Amniotic stem cell (primary cell): Measurements from ENCODE around the gene ENAH.

Experiments
- DNase-seq: peaks from one replicate; lab custom pipeline; 2025; lab: John Stamatoyannopoulos, UW

The ENAH gene

DNA sequence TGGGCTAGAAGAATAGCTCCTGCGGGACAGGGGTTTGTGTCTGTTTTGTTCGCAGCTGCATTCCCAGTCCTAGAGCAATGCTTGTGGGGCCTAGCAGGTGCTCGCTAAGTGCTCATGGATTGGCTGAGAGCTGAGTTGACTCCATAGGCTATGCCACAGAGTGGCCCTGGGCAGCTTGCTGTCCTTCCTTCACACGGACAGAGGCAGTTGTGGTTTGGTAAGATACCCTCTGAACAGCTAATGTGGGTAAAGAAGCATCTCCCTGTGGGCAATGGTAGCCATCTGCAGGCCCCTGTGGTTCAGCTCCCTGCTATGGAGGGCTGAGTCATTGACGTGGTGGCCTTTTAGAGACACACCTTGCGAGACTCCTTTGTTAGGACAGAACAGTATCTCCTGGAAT lies 201.6 kb downstream of the ENAH start:
- DNase-seq, result no peak

DNA sequence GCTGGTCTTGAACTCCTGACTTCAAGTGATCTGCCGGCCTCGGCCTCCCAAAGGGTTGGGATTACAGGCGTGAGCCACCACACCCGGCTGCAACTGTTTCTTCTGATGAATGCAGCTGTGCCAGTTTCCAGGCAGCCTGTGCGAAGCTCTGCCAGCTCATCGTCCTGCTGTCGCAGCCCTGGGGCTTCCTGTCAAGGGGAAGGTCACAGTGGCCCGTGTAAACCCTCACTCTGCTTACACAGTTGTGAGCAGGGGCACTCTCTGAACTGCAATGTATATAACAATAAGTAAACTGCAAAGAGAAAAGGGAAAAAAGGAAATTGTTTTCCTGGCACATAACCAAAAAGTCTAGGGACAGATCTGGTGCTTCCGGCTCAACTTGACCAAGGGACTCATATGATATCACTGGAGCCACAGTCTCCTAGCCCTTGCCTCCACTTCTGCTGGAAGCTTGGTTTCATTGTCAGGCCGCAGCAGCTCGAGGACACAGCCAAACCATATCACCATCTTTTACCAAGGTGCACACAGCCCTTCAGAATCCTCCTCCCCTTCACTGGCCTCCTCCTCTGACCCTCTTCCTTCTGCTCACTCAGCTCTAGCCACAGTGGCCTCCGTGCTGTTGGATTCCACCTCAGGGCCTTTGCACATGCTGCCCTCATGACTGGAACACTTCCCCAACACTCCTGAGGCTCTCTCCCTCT lies 202.3 kb downstream of the ENAH start:
- no peak for DNase-seq

DNA sequence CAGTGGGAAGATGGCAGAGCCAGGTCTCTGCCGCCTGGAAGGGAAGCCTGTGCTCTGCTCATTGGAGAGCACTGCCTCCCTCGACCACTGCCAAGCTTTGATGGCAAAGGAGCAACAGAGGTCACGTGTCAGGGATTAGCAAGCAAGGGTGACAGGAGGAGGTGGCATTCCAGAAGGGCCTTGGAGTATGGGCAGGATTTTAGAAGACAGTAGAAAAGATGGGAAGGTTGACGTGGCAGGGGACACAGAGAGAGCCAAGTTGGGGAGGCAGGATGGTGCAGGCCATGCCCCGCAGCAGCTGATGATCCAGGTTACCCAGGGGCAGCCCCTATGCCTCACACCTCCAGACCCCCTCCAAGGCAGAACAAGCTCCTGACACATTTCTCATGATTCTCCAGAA lies 203.1 kb downstream of the ENAH start:
- no peak for DNase-seq

DNA sequence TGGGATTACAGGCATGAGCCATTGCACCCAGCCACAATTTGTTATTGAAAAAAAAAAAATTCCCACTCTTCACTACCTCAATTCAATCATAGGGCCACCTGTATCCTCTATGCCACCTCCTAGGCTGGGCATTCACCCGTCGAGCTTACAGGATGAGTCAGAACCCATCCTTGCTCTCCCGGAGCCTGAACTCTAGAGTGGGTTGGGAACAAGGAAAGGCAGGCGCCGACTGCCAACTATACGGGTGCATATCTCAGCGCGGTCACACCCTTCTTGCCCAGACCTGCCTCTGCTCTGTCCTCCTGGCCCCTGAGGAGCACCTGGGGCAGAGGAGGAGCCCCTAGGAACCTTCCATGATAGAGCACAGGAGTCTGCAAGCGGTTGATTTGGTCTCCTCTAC lies 203.7 kb downstream of the ENAH start:
- no peak for DNase-seq

DNA sequence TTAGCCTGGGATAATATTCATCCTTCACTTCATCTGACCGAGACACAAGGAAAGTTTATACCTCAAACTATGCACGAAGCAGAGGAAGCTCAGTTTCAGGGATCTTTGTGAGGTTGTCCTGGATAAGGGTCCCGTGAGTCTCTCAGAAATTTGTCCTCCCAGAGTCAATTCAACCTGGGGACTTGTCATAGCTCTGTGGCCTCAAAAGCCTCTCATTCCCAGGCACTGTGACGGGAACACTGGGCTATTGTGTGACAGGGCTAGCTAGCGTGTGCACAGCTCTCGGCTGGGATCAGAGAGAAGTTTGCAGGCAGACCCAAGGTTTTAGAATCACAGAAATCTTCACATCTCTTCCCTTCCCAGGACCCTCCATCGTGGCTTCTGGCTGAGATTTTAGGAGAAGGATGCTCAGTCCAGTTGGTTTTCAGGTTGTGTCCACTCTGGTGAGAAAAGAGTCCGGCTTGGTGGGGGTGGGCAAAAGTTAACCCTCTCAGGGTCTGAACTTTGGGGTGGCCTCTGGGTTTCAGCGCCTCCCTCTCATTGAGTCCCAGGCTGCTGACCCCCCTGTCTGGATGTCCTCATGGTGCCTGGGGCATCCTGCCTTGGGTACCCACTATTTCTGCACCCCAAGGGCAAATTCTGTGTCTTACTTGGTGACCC lies 204.6 kb downstream of the ENAH start:
- no peak for DNase-seq

DNA sequence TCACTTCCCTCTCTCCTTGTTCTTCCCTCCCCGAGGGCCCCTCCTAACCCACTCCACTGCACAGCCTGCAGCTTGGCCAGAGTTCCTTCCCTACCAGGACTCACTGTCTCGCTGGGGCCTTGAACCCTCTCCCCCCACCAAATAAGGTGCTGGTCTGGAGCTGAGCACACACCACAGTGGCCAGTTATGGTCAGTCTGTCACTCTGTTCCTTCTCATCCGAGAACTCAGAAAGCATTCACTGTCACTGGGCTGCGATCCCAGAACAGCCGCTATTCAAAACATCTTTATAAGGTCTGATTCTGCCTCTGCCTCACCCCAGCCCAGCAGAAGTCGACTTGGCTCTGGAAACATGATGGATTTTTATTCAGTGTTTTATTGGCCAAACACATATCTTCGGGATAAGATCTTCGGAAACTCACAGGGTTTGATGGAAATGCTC lies 205.3 kb downstream of the ENAH start:
- DNase-seq, result no peak

DNA sequence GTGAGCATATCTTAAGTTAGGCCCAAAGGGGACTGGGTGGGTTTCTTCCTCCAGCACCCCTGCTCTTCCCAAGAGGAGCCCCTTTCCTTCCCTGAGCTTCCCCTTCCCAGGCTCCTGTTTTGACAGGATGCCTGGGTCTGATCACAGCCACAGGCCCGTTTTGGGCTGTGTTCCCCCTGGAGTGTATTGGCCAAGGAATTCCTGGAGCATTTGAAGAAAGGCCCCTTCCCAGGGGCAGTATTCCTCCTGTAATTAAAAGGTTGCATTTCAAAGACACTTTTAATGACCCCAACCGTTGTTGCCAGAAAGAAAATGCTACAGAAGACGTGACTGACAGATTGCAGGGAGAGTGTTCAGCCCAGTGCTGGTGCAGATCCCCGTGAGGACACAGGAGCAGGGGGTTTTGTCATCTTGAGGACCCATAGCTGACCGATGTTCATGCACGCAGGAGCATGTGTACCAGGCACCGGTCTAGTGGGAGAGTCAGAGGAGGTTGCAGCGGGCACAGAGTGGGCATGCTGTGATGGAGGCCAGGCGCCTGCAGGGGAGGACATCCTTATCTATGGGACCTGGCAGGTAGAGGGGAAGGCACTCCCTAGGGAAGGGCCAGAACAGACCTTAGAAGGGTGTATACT lies 205.8 kb downstream of the ENAH start:
- no peak for DNase-seq

DNA sequence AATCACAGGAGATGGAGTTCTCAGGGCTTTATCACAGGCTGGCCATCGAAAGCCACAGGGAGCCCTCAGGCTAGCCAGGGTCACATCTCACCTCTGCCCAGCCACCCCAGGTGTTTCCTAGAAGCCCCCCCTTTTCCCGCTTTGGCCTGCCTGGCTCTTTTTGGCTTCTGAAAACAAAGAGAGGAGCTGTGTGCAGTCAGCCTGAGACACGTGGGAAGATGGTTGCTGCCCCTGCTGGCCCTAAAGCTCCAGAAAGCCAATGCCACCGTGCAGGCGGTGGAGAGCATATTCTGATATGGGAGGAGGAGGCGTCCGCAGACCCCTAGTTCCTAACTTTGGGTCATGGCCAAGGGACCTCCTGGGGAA lies 206.3 kb downstream of the ENAH start:
- no peak for DNase-seq

DNA sequence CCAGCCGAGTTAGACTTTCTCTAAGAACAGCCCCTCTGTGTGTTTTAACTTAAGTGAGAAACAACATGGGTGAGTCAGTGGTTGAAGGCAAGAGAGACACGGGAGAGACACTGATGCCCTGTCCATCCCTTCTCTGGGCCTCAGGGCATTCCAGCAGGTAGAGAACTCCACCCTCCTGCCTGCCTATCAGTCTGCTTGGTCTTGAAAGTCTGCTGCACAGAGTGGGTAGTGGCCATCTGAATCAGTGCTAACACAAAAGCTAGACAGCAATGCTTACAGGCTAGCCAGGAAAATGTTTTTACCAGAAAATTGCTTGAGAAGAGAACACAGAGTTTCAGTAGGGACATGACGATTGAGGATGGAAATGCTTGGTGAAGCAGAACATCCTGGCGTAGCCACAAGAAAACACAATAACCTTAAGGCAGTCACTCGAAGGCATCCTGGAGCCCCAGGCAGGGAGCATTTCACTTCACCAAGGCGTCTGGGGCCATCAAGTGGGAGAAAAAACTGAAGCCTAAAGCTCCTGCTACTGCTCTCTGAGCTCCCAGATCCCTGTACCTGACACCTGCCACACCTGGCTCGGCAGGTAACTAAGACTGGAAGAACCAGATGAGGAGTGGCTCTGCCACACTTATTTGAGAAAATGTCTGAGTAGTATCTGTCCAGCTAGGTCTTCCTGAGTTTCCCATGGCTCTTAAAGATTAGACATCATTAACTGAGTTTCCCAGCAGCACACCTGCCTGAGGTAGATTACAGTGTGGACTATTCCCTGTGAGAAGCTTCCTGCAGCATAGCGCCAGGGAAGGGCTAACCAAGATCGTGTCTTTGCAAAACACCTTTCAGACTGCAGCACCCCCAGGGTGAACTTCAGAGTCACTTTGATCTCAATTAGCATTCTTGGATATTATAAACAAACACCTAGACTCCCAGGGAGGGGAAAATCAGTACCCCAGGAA lies 207.0 kb downstream of the ENAH start:
- DNase-seq, result no peak

DNA sequence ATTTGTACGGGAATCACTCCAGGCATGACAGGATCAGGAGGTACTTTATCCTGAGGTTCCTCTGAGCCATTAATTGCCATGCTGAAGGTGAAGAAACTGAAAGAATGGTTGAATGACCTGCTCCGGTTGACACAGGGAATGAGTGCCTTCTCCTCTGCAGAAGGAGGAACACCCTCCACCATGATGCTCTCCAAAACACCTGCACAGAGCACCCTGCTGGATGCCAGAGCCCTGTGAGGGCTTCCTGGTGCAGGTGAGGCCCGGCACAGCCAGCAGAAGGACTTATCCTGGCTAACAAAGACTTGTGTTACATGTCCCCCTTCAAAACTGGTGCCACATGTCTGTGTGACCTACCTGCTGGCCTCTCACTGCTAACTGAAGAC lies 210.8 kb downstream of the ENAH start:
- DNase-seq, result no peak

DNA sequence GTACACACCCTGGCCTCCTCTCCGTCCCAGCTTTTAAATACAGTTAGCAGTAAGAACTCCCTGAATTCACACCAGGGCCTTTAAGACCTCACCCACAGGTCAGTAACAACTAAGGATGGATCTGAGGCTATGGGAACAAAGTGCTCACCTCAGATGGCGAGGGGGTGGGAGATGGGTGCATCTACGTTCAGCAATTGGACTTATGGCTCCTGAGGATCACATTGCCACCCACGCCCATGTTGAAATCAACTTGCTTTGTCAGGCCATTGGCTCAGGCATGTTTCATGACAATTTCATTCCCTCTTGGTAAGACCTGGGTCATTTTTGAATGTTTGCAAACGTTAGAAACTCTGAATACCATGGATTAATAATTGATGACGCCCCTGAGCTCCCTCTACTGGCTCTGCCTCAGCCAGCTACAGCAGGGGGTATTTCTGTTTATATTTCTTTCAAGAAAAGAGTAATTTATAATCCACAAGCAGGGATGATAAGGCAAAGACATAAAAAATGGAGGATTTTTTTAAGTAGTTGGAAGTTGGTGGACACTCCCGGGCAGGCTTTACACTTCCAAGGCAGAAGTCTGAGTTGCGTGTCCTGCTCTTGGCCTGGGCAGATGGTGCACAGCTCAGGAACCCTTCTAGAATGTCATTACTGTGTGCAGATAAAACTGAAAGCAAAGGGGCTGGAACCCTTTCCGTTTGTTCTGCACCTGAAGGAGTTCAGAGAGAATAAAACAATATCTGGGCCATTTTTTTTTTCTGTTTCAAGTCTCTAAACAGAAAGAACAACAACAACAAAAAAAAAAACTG lies 211.4 kb downstream of the ENAH start:
- no peak for DNase-seq

DNA sequence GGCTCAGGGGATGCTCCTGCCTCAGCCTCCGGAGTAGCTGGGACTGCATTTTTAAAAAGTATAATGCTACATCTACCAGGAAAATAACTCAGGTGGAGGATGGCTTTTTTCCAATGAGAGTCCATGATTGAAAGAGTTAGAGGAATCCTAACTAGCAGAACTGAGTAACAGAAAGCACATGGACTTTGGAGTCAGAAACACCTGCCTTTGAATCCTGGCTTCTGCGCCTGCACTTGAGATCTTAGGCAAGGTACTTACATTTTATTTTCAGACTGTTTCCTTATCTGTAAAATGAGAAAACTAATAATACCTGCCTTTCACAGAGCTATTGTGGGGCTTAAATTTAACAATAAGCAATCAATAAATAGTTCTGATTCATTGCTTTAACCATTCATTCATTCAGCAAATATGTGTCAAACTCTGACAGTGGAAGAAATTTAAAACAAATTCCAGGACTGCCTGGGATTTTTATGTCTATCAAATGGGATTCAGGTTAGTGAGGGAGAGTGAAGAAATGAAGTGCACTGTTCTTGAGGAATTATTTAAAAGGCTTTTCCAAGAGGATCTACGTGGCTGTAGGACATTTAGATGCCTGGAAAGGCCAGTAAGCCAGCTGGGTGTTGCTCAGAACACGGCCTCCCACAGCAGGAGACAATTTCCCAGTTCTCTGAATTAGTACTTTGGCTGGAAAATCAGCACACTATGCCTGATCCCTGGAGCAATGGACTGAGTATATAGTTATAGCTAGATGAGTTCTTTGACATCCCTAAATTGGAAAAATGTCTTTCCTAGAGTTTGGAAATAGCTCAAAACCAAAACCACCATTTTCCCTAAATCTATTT lies 212.3 kb downstream of the ENAH start:
- no peak for DNase-seq

DNA sequence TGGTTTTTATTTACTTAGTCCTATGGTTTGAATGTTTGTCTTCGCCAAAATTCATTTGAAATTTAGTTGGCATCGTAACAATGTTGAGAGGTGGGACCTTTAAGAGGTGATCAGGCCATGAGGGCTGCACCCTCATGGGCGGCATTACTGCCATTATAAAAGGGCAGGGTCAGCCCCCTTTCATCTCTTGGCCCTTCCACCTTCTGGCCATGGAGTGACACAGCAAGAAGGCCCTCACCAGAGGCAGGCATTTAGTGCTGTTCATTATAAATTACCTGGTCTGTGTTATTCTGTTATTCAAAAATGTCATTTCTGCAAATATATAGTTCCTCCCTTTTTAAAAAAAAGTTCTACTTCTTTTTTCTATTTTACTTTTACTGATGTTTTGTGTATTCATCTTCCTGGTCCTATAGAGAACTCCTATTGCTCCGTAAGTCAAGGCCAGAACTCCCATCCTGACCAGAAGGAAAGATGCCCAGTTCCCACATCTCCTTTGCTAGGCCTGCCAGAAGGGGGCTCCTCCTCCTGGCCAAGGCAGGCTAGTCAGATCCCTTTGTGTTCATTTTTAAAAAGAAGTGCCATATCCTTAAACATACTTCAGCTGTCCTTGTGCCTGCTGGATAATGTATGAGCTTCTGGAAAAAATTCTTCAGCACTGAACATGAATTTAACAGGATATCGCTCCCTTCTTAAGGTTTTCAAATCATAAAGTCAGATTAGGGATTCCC lies 215.0 kb downstream of the ENAH start:
- DNase-seq, result no peak
